Esophagus muscularis mucosa (tissue), 4 donors: ENCODE results near the gene SPTLC2.

ENCODE experiments used
- EP300 ChIP-seq: sonication (generic); formaldehyde crosslinking; IDR thresholded peaks from one replicate; pipeline ENCODE4 v1.6.1; 2017; ENCODE audit warnings: antibody characterized with exemption
- POLR2A ChIP-seq: fragments of 450-650 bp; IDR thresholded peaks from one replicate; pipeline ENCODE4 v1.6.1; 2017; ENCODE audit warnings: antibody characterized with exemption, moderate library complexity, mild to moderate bottlenecking, low read depth
- POLR2AphosphoS5 ChIP-seq, 2 donors: sonication (generic); formaldehyde crosslinking; IDR thresholded peaks; one replicate each; pipeline ENCODE4 v1.6.1; 2017; ENCODE audit warnings: antibody characterized with exemption in 2 of 2
- TF ChIP-seq, protein P1 (sequence below), 3 experiments: fragments of 200-600 bp in 2 of 3; fragments of 450-650 bp in 1 of 3; sonication (generic) in 2 of 3; IDR thresholded peaks; one replicate each; pipeline ENCODE4 v1.5.1; 2017 to 2019; ENCODE audit warnings: antibody characterized with exemption in 3 of 3, mild to moderate bottlenecking in 2 of 3, moderate library complexity in 1 of 3

- TF ChIP-seq, protein P1, sequence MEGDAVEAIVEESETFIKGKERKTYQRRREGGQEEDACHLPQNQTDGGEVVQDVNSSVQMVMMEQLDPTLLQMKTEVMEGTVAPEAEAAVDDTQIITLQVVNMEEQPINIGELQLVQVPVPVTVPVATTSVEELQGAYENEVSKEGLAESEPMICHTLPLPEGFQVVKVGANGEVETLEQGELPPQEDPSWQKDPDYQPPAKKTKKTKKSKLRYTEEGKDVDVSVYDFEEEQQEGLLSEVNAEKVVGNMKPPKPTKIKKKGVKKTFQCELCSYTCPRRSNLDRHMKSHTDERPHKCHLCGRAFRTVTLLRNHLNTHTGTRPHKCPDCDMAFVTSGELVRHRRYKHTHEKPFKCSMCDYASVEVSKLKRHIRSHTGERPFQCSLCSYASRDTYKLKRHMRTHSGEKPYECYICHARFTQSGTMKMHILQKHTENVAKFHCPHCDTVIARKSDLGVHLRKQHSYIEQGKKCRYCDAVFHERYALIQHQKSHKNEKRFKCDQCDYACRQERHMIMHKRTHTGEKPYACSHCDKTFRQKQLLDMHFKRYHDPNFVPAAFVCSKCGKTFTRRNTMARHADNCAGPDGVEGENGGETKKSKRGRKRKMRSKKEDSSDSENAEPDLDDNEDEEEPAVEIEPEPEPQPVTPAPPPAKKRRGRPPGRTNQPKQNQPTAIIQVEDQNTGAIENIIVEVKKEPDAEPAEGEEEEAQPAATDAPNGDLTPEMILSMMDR (IDR thresholded peaks at IDR 0.05) = no peak
- TF ChIP-seq POLR2A (no peak), POLR2AphosphoS5 (IDR thresholded peaks at IDR 0.05) (no peak), EP300 (no peak)
Observed at GRCh38 chr14:77618381-77618970, 2.0 kb upstream of the SPTLC2 start.
